Measurements from ENCODE around the gene IQCK. TPM values are rescaled to one million over a fixed set of nuclear protein-coding genes. Genes with fewer than 3 reads are reported as not detected.
"Not testable (repeated sequence)": the region's sequence is repeated elsewhere in the genome, so short reads cannot be mapped to it uniquely, and the experiment has no call there.

IQCK gene
- total RNA-seq, 1 donor from 2014 or later, result 26.3 TPM

- DNase-seq (ENCODE audit: low read depth), result not testable (repeated sequence)
Measured at GRCh38 chr16:19801824-19802223, 83.8 kb downstream of the IQCK start.

GRCh38 chr16:19802612-19803011 lies 84.5 kb downstream of the IQCK start:
- DNase-seq (ENCODE audit: low read depth), result no peak

- peak; percentile 62 for DNase-seq (ENCODE audit: low read depth)
Measured at GRCh38 chr16:19804538-19805323, 86.7 kb downstream of the IQCK start.

- DNase-seq (ENCODE audit: low read depth), result no peak
Measured at GRCh38 chr16:19805459-19806162, 87.5 kb downstream of the IQCK start.

GRCh38 chr16:19808061-19808641 lies 90.1 kb downstream of the IQCK start:
- DNase-seq (ENCODE audit: low read depth), result peak; percentile 37

- DNase-seq (ENCODE audit: low read depth), result peak; percentile 95
Measured at GRCh38 chr16:19809121-19809635, 91.1 kb downstream of the IQCK start.

- DNase-seq (ENCODE audit: low read depth), result peak; percentile 55
Measured at GRCh38 chr16:19809693-19810092, 91.6 kb downstream of the IQCK start.

GRCh38 chr16:19810817-19811731 lies 93.0 kb downstream of the IQCK start:
- DNase-seq (ENCODE audit: low read depth), result no peak

GRCh38 chr16:19812986-19813385 lies 94.9 kb downstream of the IQCK start:
- DNase-seq (ENCODE audit: low read depth), result no peak

GRCh38 chr16:19815418-19815817 lies 97.3 kb downstream of the IQCK start:
- no peak for DNase-seq (ENCODE audit: low read depth)

GRCh38 chr16:19817122-19817521 lies 99.1 kb downstream of the IQCK start:
- no peak for DNase-seq (ENCODE audit: low read depth)

- no peak for DNase-seq (ENCODE audit: low read depth)
Measured at GRCh38 chr16:19817875-19818274, 99.8 kb downstream of the IQCK start.

GRCh38 chr16:19822533-19822932 lies 104.5 kb downstream of the IQCK start:
- DNase-seq (ENCODE audit: low read depth), result no peak

- peak; percentile 58 for DNase-seq (ENCODE audit: low read depth)
Measured at GRCh38 chr16:19823322-19823721, 105.3 kb downstream of the IQCK start.

GRCh38 chr16:19824216-19824615 lies 106.1 kb downstream of the IQCK start:
- no peak for DNase-seq (ENCODE audit: low read depth)

- no peak for DNase-seq (ENCODE audit: low read depth)
Measured at GRCh38 chr16:19829844-19830692, 112.0 kb downstream of the IQCK start.

GRCh38 chr16:19830902-19831560 lies 113.0 kb downstream of the IQCK start:
- DNase-seq (ENCODE audit: low read depth), result peak; percentile 73

- peak; percentile 96 for DNase-seq (ENCODE audit: low read depth)
Measured at GRCh38 chr16:19831678-19832077, 113.6 kb downstream of the IQCK start.

GRCh38 chr16:19833176-19833575 lies 115.1 kb downstream of the IQCK start:
- DNase-seq (ENCODE audit: low read depth), result no peak

Measured in myocyte (in vitro differentiated cells).